GM21825 (cell line): ENCODE data around the gene ZBTB32.

Source experiments
- ATAC-seq: cut with Tn5 transposase; IDR thresholded peaks from one replicate; pipeline ENCODE4 v1.9.1; 2021; ENCODE audit warnings: mild to moderate bottlenecking, moderate library complexity; ENCODE audit not compliant: unreplicated experiment

Gene ZBTB32

GRCh38 chr19:35750167-35750566 lies 45.8 kb downstream of the ZBTB32 start:
- no peak for ATAC-seq

GRCh38 chr19:35751839-35752745 lies 47.7 kb downstream of the ZBTB32 start:
- ATAC-seq, result no peak

GRCh38 chr19:35752746-35753350 lies 48.5 kb downstream of the ZBTB32 start:
- ATAC-seq, result no peak

GRCh38 chr19:35753634-35754369 lies 49.4 kb downstream of the ZBTB32 start:
- ATAC-seq, result no peak

GRCh38 chr19:35754370-35755130 lies 50.2 kb downstream of the ZBTB32 start:
- no peak for ATAC-seq

- ATAC-seq, result no peak
Observed at GRCh38 chr19:35755131-35755549, 50.8 kb downstream of the ZBTB32 start.

GRCh38 chr19:35755550-35756376 lies 51.4 kb downstream of the ZBTB32 start:
- ATAC-seq, result no peak

- no peak for ATAC-seq
Observed at GRCh38 chr19:35756377-35757230, 52.2 kb downstream of the ZBTB32 start, which contains the start of gene HSPB6. HSPB6 (minus strand) TSS chr19:35757029; CDS start chr19:35757008, 21 bp downstream.

- ATAC-seq, result peak; percentile 5
Observed at GRCh38 chr19:35757231-35757748, 52.9 kb downstream of the ZBTB32 start.

- peak; percentile 90 for ATAC-seq
Observed at GRCh38 chr19:35757749-35758608, 53.6 kb downstream of the ZBTB32 start, which contains the start of gene PROSER3. PROSER3 (plus strand) TSS chr19:35758176; CDS start chr19:35758216, 40 bp downstream.

GRCh38 chr19:35759697-35760096 lies 55.3 kb downstream of the ZBTB32 start:
- ATAC-seq, result no peak

- ATAC-seq, result no peak
Observed at GRCh38 chr19:35760711-35761349, 56.5 kb downstream of the ZBTB32 start.

GRCh38 chr19:35764432-35765315 lies 60.3 kb downstream of the ZBTB32 start:
- no peak for ATAC-seq
